BLaER1 treated with 17β-estradiol and CSF1 and Interleukin-3, amounts not matched to agents 10 nM and 100 nM (cell line): Measurements from ENCODE around the gene NDRG2.

Experiments used
- H3K27ac ChIP-seq, 11 experiments: shearing (Covaris generic); formaldehyde crosslinking; 2 replicates each; pipeline ENCODE4 v1.8.1; 2022
- H3K27me3 ChIP-seq, 11 experiments: shearing (Covaris generic); formaldehyde crosslinking; 2 replicates each; pipeline ENCODE4 v1.8.1; 2022
- H3K36me3 ChIP-seq, 11 experiments: shearing (Covaris generic); formaldehyde crosslinking; 2 replicates each; pipeline ENCODE4 v1.8.1; 2022
- H3K4me1 ChIP-seq, 10 experiments: shearing (Covaris generic); formaldehyde crosslinking; 2 replicates each; pipeline ENCODE4 v1.8.1; 2022
- H3K4me2 ChIP-seq, 11 experiments: shearing (Covaris generic); formaldehyde crosslinking; 2 replicates each; pipeline ENCODE4 v1.8.1; 2022
- H3K4me3 ChIP-seq, 10 experiments: shearing (Covaris generic); formaldehyde crosslinking; 2 replicates each; pipeline ENCODE4 v1.8.1; 2022
- H3K9ac ChIP-seq, 11 experiments: shearing (Covaris generic); formaldehyde crosslinking; 2 replicates each; pipeline ENCODE4 v1.8.1; 2022
- H3K9me3 ChIP-seq, 11 experiments: shearing (Covaris generic); formaldehyde crosslinking; replicated peaks in 1 of 11; 2 replicates each; pipeline ENCODE4 v1.8.1; 2022
- H4K20me1 ChIP-seq, 11 experiments: shearing (Covaris generic); formaldehyde crosslinking; 2 replicates each; pipeline ENCODE4 v1.8.1; 2022
- Cebpa-rat ChIP-seq, 11 experiments: shearing (Covaris generic); IDR thresholded peaks; 2 replicates each; pipeline ENCODE4 v1.8.1; 2022

Gene NDRG2

GRCh38 chr14:21029917-21030316 is 5.1 kb upstream of the NDRG2 start, which contains the start of gene TPPP2:
TSS of gene TPPP2 (plus strand) at chr14:21030217. CDS start at chr14:21030582, 365 bp downstream.
- no peaks in the 10 kb centered on the region for H3K36me3 ChIP-seq
- peaks cover 0 to 12% (median 5%) of the 10 kb centered on the region in 10 experiments; a peak in 9 of 20 replicates for H3K4me1 ChIP-seq
- H3K9me3 ChIP-seq = no peaks in the 10 kb centered on the region
- H3K9ac ChIP-seq = no peak within 1 kb of the TSS
- no peak within 1 kb of the TSS for H3K4me3 ChIP-seq
- H3K27me3 ChIP-seq = peaks cover 0 to 9% (median 0%) of the 10 kb centered on the region in 11 experiments; a peak in 5 of 22 replicates
- TF ChIP-seq Cebpa-rat (IDR thresholded peaks at IDR 0.05) = no peak
- H4K20me1 ChIP-seq = no peaks in the 10 kb centered on the region
- H3K4me2 ChIP-seq = no peak within 1 kb of the TSS
- no peak within 1 kb of the TSS for H3K27ac ChIP-seq

- Histone ChIP-seq H4K20me1 (no peaks in the 10 kb centered on the region), H3K27me3 (peaks cover 0 to 19% (median 8%) of the 10 kb centered on the region in 11 experiments; a peak in 10 of 22 replicates), H3K4me3 (no peak overlapping the region), H3K36me3 (no peaks in the 10 kb centered on the region), H3K27ac (no peak overlapping the region), H3K4me2 (no peak overlapping the region; a peak in 1 of 22 replicates), H3K4me1 (peaks cover 19 to 35% (median 29%) of the 10 kb centered on the region in 10 experiments), H3K9me3 (no peaks in the 10 kb centered on the region), H3K9ac (no peak overlapping the region)
- no peak for TF ChIP-seq Cebpa-rat (IDR thresholded peaks at IDR 0.05)
These were observed 2.1 kb upstream of the NDRG2 start for GRCh38 chr14:21026988-21027315.

- H3K9me3 ChIP-seq = no peaks in the 10 kb centered on the region
- H3K4me2 ChIP-seq = peak overlapping the region in 8 of 11 experiments; percentile 76 to 99 (median 98); a peak in 11 of 22 replicates
- no peak overlapping the region for H3K9ac ChIP-seq
- H3K27me3 ChIP-seq = peaks cover 0 to 19% (median 8%) of the 10 kb centered on the region in 11 experiments; a peak in 10 of 22 replicates
- H3K36me3 ChIP-seq = peaks cover 0 to 2% (median 0%) of the 10 kb centered on the region in 11 experiments; a peak in 2 of 22 replicates
- no peak overlapping the region for H3K27ac ChIP-seq
- H4K20me1 ChIP-seq = no peaks in the 10 kb centered on the region
- no peak for TF ChIP-seq Cebpa-rat (IDR thresholded peaks at IDR 0.05)
- peaks cover 19 to 37% (median 30%) of the 10 kb centered on the region in 10 experiments for H3K4me1 ChIP-seq
- peak overlapping the region in 1 of 10 experiments; percentile 69; a peak in 1 of 20 replicates for H3K4me3 ChIP-seq
These were observed 1.6 kb upstream of the NDRG2 start for GRCh38 chr14:21026274-21026987.

- Histone ChIP-seq H3K36me3 (peaks cover 0 to 6% (median 0%) of the 10 kb centered on the region in 11 experiments; a peak in 4 of 22 replicates), H3K9ac (peak overlapping the region; percentile 58 to 77 (median 67); a peak in 20 of 22 replicates), H3K27me3 (peaks cover 0 to 19% (median 8%) of the 10 kb centered on the region in 11 experiments; a peak in 10 of 22 replicates), H3K9me3 (no peaks in the 10 kb centered on the region), H3K4me2 (peak overlapping the region; percentile 76 to 99 (median 98)), H4K20me1 (no peaks in the 10 kb centered on the region), H3K4me1 (peaks cover 19 to 40% (median 30%) of the 10 kb centered on the region in 10 experiments), H3K27ac (peak overlapping the region in 7 of 11 experiments; percentile 9 to 50 (median 40); a peak in 6 of 22 replicates), H3K4me3 (peak overlapping the region; percentile 51 to 76 (median 68))
- no peak for TF ChIP-seq Cebpa-rat (IDR thresholded peaks at IDR 0.05)
These were observed 761 bp upstream of the NDRG2 start for GRCh38 chr14:21025371-21026273.

- H3K27me3 ChIP-seq = peaks cover 0 to 19% (median 8%) of the 10 kb centered on the region in 11 experiments; a peak in 10 of 22 replicates
- H3K9me3 ChIP-seq = no peaks in the 10 kb centered on the region
- no peak for TF ChIP-seq Cebpa-rat (IDR thresholded peaks at IDR 0.05)
- H3K36me3 ChIP-seq = peaks cover 0 to 10% (median 0%) of the 10 kb centered on the region in 11 experiments; a peak in 5 of 22 replicates
- peaks cover 19 to 41% (median 32%) of the 10 kb centered on the region in 10 experiments for H3K4me1 ChIP-seq
- H3K4me3 ChIP-seq = peak overlapping the region; percentile 51 to 76 (median 68)
- H4K20me1 ChIP-seq = no peaks in the 10 kb centered on the region
- peak overlapping the region; percentile 52 to 82 (median 75); a peak in 21 of 22 replicates for H3K9ac ChIP-seq
- peak overlapping the region in 9 of 11 experiments; percentile 8 to 71 (median 54); a peak in 15 of 22 replicates for H3K27ac ChIP-seq
- H3K4me2 ChIP-seq = peak overlapping the region; percentile 76 to 100 (median 98)
These were observed 860 bp downstream of the NDRG2 start for GRCh38 chr14:21023817-21024584.

GRCh38 chr14:21023174-21023573 is 1.7 kb downstream of the NDRG2 start:
- no peaks in the 10 kb centered on the region for H4K20me1 ChIP-seq
- H3K27me3 ChIP-seq = peaks cover 0 to 19% (median 8%) of the 10 kb centered on the region in 11 experiments; a peak in 10 of 22 replicates
- H3K4me2 ChIP-seq = peak overlapping the region; percentile 76 to 100 (median 98); a peak in 21 of 22 replicates
- peaks cover 19 to 47% (median 34%) of the 10 kb centered on the region in 10 experiments for H3K4me1 ChIP-seq
- no peak overlapping the region for H3K4me3 ChIP-seq
- H3K9ac ChIP-seq = no peak overlapping the region
- no peaks in the 10 kb centered on the region for H3K9me3 ChIP-seq
- no peak overlapping the region for H3K27ac ChIP-seq
- no peak for TF ChIP-seq Cebpa-rat (IDR thresholded peaks at IDR 0.05)
- peaks cover 0 to 11% (median 0%) of the 10 kb centered on the region in 11 experiments; a peak in 7 of 22 replicates for H3K36me3 ChIP-seq

- Histone ChIP-seq H3K9ac (no peak overlapping the region), H3K4me2 (peak overlapping the region in 9 of 11 experiments; percentile 6 to 100 (median 98); a peak in 12 of 22 replicates), H3K27ac (no peak overlapping the region), H4K20me1 (no peaks in the 10 kb centered on the region), H3K9me3 (no peaks in the 10 kb centered on the region), H3K4me3 (no peak overlapping the region), H3K27me3 (peaks cover 0 to 19% (median 8%) of the 10 kb centered on the region in 11 experiments; a peak in 10 of 22 replicates), H3K4me1 (peaks cover 19 to 51% (median 36%) of the 10 kb centered on the region in 10 experiments), H3K36me3 (peaks cover 0 to 15% (median 0%) of the 10 kb centered on the region in 11 experiments; a peak in 8 of 22 replicates)
- no peak for TF ChIP-seq Cebpa-rat (IDR thresholded peaks at IDR 0.05)
These were observed 2.2 kb downstream of the NDRG2 start for GRCh38 chr14:21022686-21023085.
